Keratinocyte (primary cell): ENCODE data around the gene MAGI2. TPM values are rescaled to one million over a fixed set of nuclear protein-coding genes. Genes with fewer than 3 reads are reported as not detected.

ENCODE experiments used
- DNase-seq: peaks from one replicate; pipeline ENCODE4 v3.0.0-alpha.2; 2011; ENCODE audit warnings: low read depth, missing footprints, low spot score
- FAIRE-seq: peaks from 2 replicates; lab custom pipeline; 2011; peaks lifted over from hg19 to GRCh38; lab: Jason Lieb, UNC
- H2AFZ ChIP-seq: 2 replicates; pipeline ENCODE4 v1.6.0; 2012; ENCODE audit warnings: low read length, control low read depth, inconsistent platforms; ENCODE audit not compliant: control insufficient read depth
- H3K27ac ChIP-seq: 2 replicates; pipeline ENCODE4 v1.5.1; 2011; ENCODE audit warnings: low read length; ENCODE audit not compliant: control insufficient read depth, insufficient read depth
- H3K27me3 ChIP-seq: 3 replicates; pipeline ENCODE4 v1.6.0; 2011; ENCODE audit warnings: low read length; ENCODE audit not compliant: control insufficient read depth, insufficient read depth; ENCODE audit errors: extremely low read depth
- H3K36me3 ChIP-seq, 2 experiments: 2 replicates in 1 of 2; 3 replicates in 1 of 2; pipeline ENCODE4 v1.5.1; 2011; ENCODE audit warnings: low read length in 2 of 2, mild to moderate bottlenecking in 1 of 2; ENCODE audit not compliant: control insufficient read depth in 2 of 2, insufficient read depth in 2 of 2; ENCODE audit errors: extremely low read depth in 1 of 2
- H3K4me1 ChIP-seq: 3 replicates; pipeline ENCODE4 v1.5.1; 2011; ENCODE audit warnings: low read length; ENCODE audit not compliant: control insufficient read depth, insufficient read depth; ENCODE audit errors: extremely low read depth
- H3K4me2 ChIP-seq: 3 replicates; pipeline ENCODE4 v1.6.0; 2011; ENCODE audit warnings: low read depth, low read length; ENCODE audit not compliant: control insufficient read depth, insufficient read depth; ENCODE audit errors: extremely low read depth
- H3K4me3 ChIP-seq, 3 experiments: fragments of 200-600 bp in 1 of 3; sonication (generic) in 1 of 3; 2 replicates in 2 of 3; 3 replicates in 1 of 3; pipeline ENCODE4 v1.5.1; 2011 to 2016; ENCODE audit warnings: low read length in 3 of 3, mild to moderate bottlenecking in 3 of 3, control low read depth in 2 of 3, inconsistent platforms in 1 of 3, low read depth in 1 of 3, mixed read lengths in 1 of 3, mixed run types in 1 of 3, moderate library complexity in 1 of 3; ENCODE audit not compliant: control insufficient read depth in 2 of 3, insufficient read depth in 2 of 3; ENCODE audit errors: extremely low read depth in 1 of 3
- H3K79me2 ChIP-seq: 2 replicates; pipeline ENCODE4 v1.6.0; 2012; ENCODE audit warnings: low read length; ENCODE audit not compliant: control insufficient read depth, insufficient read depth
- H3K9ac ChIP-seq: 3 replicates; pipeline ENCODE4 v1.6.0; 2011; ENCODE audit warnings: low read length; ENCODE audit not compliant: control insufficient read depth, insufficient read depth; ENCODE audit errors: extremely low read depth
- H3K9me1 ChIP-seq: 3 replicates; pipeline ENCODE4 v1.6.0; 2011; ENCODE audit warnings: low read length; ENCODE audit not compliant: control insufficient read depth, insufficient read depth; ENCODE audit errors: extremely low read depth
- H3K9me3 ChIP-seq: 2 replicates; pipeline ENCODE4 v1.5.1; 2012; ENCODE audit warnings: low read depth, low read length; ENCODE audit not compliant: control insufficient read depth
- H4K20me1 ChIP-seq: 3 replicates; pipeline ENCODE4 v1.6.0; 2011; ENCODE audit warnings: low read length; ENCODE audit not compliant: control insufficient read depth, insufficient read depth; ENCODE audit errors: extremely low read depth
- EZH2 ChIP-seq: IDR thresholded peaks from one replicate; pipeline ENCODE4 v1.6.1; 2012; ENCODE audit warnings: inconsistent platforms, mild to moderate bottlenecking, low read length, moderate library complexity
- dilution Hi-C: fragments of 300-500 bp; cut with MboI; formaldehyde crosslinking; loops from one replicate; pipeline ENCODE4 v1.7.0; 2020; ENCODE audit warnings: low sequenced_read_pairs; ENCODE audit not compliant: extremely low pct_ligation_motif_present
- polyA plus RNA-seq, 5 experiments: library from polyadenylated mRNA; depleted of rRNA in 3 of 5; stranded (reverse) in 3 of 5; stranded (forward) in 1 of 5; unstranded in 1 of 5; fragments of >200 nt; gene quantifications; 1 replicate in 1 of 5; 2 replicates in 3 of 5; 3 replicates in 1 of 5; pipeline versions ENCODE4 v1.2.1 to v1.2.3, GENCODE V29; 2011 to 2012; ENCODE audit warnings: missing spikeins in 2 of 5, low read depth in 1 of 5, low replicate concordance in 1 of 5
- TF ChIP-seq, protein P1 (sequence below), 3 experiments: IDR thresholded peaks in 1 of 3; conservative IDR thresholded peaks in 1 of 3; optimal IDR thresholded peaks in 1 of 3; 2 replicates in 2 of 3; 3 replicates in 1 of 3; pipeline versions ENCODE3 to v1.5.1; 2011; ENCODE audit warnings: low read length in 3 of 3, mild to moderate bottlenecking in 3 of 3, moderate library complexity in 2 of 3, control low read depth in 1 of 3, inconsistent platforms in 1 of 3; ENCODE audit not compliant: insufficient read depth in 2 of 3; ENCODE audit errors: extremely low read depth in 1 of 3

The MAGI2 gene
- polyA plus RNA-seq, 1 donor (not counting 4 experiments of a cell fraction or from before 2014, with no cell fraction given): 0.07 TPM

DNA sequence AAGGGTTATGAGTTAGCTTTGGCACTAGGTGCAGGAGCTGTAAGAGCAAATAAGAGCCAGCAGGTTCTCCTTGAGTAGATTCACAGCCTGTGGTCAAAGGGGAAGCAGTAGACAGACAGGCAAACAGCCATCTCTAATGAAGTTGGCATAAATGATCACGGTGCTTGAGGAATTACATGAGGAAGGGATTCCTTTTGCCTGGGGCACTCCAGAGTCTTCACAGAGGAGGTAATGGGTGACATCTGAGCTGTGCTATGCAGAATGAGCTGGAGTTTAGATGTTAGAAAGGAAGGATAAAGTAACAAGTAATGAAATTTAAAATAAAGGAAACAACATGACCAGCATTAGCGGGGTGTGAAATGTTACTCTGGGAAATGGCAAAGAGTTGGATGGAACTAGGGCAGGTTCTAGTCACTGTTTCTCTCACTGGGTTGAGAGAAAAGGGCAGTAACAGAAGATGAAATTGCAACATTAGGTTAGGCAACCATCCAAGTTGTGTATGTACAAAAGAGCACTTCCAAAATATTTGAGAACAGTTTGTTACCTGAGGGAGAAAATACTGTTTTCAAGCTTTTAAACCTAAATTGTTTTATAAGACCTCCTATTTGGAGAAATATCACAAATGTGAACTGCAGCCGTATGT, 1041.1 kb downstream of the MAGI2 start:
- Histone ChIP-seq H2AFZ (no peak overlapping the region), H3K4me2 (no peak overlapping the region), H3K27ac (no peak overlapping the region), H3K4me1 (no peaks in the 10 kb centered on the region), H3K4me3 (no peak overlapping the region), H3K9me3 (no peaks in the 10 kb centered on the region), H3K79me2 (no peaks in the 10 kb centered on the region), H4K20me1 (no peaks in the 10 kb centered on the region), H3K9me1 (no peaks in the 10 kb centered on the region), H3K27me3 (no peaks in the 10 kb centered on the region), H3K36me3 (no peaks in the 10 kb centered on the region), H3K9ac (no peak overlapping the region)
- FAIRE-seq (no peak), DNase-seq (no peak)
- no peak for TF ChIP-seq EZH2
- TF ChIP-seq, protein P1, sequence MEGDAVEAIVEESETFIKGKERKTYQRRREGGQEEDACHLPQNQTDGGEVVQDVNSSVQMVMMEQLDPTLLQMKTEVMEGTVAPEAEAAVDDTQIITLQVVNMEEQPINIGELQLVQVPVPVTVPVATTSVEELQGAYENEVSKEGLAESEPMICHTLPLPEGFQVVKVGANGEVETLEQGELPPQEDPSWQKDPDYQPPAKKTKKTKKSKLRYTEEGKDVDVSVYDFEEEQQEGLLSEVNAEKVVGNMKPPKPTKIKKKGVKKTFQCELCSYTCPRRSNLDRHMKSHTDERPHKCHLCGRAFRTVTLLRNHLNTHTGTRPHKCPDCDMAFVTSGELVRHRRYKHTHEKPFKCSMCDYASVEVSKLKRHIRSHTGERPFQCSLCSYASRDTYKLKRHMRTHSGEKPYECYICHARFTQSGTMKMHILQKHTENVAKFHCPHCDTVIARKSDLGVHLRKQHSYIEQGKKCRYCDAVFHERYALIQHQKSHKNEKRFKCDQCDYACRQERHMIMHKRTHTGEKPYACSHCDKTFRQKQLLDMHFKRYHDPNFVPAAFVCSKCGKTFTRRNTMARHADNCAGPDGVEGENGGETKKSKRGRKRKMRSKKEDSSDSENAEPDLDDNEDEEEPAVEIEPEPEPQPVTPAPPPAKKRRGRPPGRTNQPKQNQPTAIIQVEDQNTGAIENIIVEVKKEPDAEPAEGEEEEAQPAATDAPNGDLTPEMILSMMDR (optimal IDR thresholded peaks at IDR 0.05 in 1 of 3, IDR thresholded peaks at IDR 0.05 in 1 of 3, conservative IDR thresholded peaks at IDR 0.05 in 1 of 3; ENCODE audit: extremely low read depth in 1 of 3, insufficient read depth in 2 of 3, low read length in 3 of 3): no peak
- dilution Hi-C loops: no loop called here

DNA sequence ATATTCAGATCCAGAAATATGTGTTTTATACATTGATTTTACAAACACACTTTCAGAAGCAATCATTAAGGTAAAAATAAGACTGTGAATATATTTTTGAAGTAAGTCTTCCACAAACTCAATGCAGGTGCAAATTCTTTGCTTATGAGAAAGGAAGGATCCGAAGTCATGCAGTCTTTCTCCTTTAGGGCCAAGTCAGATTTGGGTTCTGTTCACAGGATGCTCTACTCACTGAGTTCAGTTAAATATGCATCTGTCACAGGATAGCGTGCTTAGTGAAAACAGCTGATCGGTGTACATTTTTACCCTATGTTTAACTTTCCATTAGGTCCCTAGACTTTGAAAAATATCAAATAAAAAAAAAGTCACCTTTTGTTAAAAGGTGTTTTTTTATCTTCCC, 1046.4 kb downstream of the MAGI2 start:
- H3K4me1 ChIP-seq: no peaks in the 10 kb centered on the region
- H3K36me3 ChIP-seq: no peaks in the 10 kb centered on the region
- no peak overlapping the region for H3K4me3 ChIP-seq
- FAIRE-seq (no peak), DNase-seq (no peak)
- no peaks in the 10 kb centered on the region for H3K27me3 ChIP-seq
- H3K9ac ChIP-seq: no peak overlapping the region
- no peak overlapping the region for H3K27ac ChIP-seq
- dilution Hi-C loops: no loop called here
- TF ChIP-seq, protein P1 (optimal IDR thresholded peaks at IDR 0.05 in 1 of 3, IDR thresholded peaks at IDR 0.05 in 1 of 3, conservative IDR thresholded peaks at IDR 0.05 in 1 of 3; ENCODE audit: extremely low read depth in 1 of 3, insufficient read depth in 2 of 3, low read length in 3 of 3): no peak
- no peak for TF ChIP-seq EZH2
- no peaks in the 10 kb centered on the region for H3K79me2 ChIP-seq
- H2AFZ ChIP-seq: no peak overlapping the region
- no peaks in the 10 kb centered on the region for H4K20me1 ChIP-seq
- H3K9me3 ChIP-seq: no peaks in the 10 kb centered on the region
- no peak overlapping the region for H3K4me2 ChIP-seq
- no peaks in the 10 kb centered on the region for H3K9me1 ChIP-seq
